Right kidney (tissue), 1 donor: Measurements from ENCODE around the gene ARL17B.
"Not testable (repeated sequence)": the region's sequence is repeated elsewhere in the genome, so short reads cannot be mapped to it uniquely, and the experiment has no call there.

ENCODE experiments used
- DNase-seq: peaks from one replicate; pipeline ENCODE4 v3.0.0-alpha.2; 2016

ARL17B gene

DNA sequence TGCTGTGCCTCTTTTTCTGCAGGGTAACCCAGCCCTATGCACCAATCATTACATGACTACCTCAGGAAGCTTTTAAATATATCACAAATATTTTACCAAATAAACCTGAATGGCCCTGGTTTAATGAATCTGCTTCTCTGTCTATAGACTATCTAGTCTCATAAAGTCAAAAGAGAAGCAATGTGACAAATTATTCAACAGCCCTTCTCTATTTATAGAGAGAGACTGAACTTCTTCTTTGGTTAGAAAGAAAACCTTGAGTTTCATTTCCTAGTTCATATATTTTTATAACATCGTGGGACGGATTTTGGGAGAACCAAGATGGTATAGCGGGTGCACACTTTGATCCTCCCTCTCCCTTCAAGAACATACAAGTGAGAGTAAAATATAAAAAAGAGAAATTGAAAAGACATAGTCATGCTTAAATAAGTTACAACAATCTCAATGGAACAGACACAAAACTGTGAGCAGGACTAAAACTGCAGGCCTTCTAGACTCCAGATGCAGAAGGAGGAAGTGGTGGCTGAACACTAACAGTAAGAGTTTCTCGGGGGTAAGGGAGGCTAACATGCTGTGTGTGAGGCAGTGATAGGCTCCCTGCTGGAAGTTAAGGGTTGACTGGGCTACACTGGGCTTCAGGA lies 70.5 kb downstream of the ARL17B start:
- not testable (repeated sequence) for DNase-seq

DNA sequence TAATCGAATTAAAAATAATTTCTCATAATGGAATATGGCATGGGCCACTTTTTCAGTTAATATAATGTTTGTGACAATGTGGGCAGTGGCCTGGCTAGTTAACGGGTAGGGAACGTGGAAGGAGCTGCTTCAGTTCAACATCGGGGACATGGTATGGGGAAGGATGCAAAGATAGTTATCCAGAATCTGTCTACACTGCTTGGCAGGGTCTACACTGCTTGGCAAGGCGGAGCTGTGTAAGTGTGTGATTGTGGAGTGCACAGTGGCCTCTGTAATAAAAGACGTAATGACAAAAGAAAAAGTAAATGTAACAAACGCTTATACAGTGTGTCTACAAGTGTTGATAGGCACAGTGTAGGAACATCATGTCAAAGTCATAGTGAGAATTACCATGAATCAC lies 74.0 kb downstream of the ARL17B start:
- DNase-seq, result not testable (repeated sequence)

DNA sequence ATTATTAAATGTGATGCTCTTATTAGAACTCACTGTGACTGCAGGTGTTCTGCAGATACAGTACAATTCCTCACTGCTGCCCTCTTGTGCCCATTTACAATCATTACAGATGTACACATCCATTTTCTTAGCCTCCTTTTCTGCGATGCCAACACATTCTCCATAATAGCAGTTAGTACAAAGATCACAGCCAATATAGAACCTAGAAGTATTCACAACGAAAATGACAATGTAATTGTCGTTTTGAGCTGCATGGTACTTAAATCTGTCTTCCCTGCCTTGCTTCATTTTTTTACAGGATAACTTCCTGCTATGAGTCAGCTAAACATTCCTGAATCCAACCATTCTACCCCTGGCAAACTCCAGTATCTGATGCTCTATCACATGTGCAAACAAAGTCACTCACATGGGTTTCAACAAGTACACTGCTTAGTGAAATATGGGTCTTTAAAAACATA lies 74.8 kb downstream of the ARL17B start:
- peak; percentile 26 for DNase-seq

DNA sequence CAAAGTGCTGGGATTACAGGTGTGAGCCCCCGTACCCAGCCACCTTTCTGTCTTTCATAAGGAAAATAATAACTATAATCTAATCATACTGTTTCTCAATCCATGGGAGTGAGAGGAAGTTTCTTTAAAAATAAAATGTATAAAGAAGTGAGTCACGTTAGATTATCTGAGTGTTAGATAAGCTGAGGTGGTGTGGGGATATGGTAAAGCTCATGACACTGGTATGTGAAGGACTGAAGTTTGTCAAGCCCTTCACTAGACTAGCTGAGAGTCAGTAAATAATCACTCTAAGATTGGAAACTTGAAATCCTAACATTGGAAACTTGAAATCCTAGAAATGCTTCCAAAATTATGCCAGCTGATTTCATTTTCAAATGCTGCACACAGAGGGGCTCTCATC lies 76.1 kb downstream of the ARL17B start:
- DNase-seq, result not testable (repeated sequence)

DNA sequence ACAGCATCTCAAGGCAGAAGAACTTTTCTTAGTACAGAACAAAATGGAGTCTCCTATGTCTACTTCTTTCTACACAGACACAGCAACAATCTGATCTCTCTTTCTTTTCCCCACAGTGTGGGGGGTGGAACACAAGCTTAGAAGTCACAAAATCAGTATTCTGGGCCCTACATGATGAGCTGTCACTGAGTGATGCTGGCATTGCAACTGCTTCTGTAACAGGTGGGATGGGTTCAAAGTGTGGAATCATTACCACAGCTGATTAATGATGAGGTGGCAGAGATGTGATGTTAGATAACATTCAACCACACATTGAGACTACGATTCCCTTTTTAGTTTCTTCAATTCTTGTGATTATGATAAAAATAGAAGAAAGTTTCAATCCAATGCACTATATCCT lies 77.1 kb downstream of the ARL17B start:
- not testable (repeated sequence) for DNase-seq

DNA sequence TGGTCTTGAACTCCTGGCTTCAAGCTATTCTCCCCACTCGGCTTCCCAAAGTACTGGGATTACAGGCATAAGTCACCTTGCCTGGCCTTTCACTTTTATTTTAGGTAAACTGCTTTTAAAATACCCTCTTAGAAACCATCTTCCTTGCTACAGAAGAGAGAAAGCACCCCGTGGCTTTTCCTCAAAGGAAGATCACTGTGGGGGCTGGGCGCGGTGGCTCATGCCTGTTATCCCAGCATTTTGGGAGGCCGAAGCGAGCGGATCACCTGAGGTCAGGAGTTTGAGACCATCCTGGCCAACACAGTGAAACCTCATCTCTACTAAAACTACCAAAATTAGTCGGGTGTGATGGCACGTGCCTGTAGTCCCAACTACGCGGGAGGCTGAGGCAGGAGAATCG lies 78.9 kb downstream of the ARL17B start:
- DNase-seq, result not testable (repeated sequence)

DNA sequence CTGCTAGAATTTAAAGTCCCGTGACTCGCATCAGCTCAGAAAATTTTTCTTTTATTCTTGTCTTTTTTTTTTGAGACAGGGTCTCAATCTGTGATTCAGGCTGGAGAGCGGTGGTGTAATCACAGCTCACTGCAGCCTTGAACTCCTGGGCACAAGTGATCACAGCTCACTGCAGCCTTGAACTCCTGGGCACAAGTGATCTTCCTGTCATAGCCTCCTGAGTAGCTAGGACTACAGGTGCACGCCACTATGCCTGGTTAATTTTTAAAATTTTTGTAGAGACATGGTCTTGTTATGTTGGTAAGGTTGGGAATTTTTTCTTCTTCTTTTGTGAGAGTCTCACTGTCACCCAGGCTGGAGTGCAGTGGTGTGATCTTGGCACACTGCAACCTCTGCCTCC lies 80.2 kb downstream of the ARL17B start:
- DNase-seq, result not testable (repeated sequence)

DNA sequence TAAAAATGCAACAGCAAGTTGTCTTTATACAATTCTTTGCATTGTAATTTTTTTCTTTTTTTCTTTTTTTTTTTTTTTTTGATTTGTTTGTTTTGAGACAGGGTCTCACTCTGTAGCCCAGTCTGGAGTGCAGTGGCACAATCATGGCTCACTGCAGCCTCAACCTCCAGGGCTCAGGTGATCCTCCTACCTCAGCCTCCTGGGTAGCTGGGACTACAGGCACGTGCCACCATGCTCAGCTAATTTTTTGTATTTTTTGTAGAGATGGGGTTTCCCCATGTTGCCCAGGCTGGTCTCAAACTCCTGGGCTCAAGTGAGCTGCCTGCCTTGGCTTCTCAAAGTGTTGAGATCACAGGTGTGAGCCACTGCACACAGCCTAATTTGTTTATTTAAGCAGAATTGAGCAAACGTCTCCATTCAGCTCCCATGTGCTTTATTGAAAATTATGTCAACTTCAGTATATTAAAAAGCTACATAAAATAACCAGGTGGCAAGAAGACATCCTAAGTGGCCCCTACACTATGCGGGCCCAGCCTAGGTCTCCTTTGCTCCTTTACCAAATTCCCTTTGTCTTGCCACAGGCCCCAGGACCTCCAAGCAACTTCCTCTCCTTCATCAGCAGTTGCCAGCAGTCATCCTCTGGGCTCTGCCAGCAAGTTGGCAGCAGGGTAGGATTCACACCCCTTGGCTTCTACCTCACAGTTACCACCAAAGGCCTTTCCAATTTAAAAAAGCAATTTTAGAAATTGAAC lies 84.7 kb downstream of the ARL17B start:
- not testable (repeated sequence) for DNase-seq

DNA sequence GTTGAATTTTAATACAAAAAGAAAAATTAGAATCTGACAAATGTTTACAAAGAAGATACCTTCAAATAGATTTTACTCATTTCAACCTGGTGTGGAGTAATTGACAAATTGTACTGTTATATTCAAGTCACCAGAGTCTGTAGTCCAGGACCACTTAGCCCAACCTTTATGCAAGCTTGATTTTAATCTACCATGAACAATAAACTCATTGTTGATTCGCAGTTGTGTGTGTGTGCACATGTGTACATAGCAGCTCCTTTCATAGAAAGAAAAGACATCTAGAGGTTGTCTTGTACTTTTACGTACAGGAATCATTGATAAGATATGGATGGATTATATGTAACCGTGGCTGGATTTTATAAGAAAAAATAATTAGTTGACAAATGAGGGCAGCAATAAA lies 87.3 kb downstream of the ARL17B start:
- no peak for DNase-seq

DNA sequence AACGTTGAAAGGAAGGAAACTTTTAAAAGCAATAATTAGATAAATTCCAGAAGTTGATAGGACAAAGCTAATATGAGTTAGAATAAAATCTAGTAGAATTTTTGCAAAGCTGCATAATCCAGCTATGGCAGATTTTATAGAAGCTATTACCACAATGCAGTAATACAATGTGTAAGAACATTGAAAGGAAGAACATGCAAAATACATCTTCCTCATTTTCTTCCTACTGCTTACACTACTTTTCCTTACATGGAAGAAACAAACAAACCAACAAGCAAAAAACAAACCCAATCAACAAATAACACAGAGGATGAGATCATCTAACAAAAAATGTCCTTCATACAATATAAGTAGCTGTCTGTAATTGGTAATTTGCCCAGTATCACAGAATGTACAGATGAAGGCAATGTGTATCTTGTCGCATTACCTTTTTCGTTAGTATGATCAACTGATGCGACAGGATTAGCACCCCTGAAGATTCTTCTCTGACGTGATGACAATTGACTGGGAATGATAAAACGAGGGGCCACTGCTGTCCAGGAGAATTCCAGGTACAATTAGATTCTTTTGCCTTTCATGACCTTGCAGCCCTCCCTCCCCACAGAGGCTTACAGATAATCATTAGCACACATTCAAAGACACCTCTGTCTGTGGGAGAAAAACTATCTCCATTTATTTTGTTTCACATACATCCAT lies 87.9 kb downstream of the ARL17B start:
- no peak for DNase-seq

DNA sequence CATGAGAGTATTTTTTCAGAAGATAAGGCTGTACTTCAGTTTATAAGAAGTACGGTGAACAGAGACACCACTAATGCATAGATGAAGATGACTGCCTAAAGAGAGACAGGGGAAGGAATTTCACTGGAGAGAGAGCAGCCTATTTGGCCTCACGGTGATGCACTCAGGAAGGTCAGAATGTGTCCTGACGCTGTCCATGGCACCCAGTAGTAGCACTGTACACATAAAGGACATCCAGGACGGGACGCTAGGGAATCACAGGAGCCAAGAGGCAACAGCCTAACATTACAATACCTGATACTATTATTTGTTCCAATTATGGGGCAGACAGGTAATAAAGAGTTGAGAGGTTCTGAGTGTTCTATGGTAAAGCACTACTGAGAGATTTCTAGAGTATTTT lies 91.5 kb downstream of the ARL17B start:
- DNase-seq, result no peak

DNA sequence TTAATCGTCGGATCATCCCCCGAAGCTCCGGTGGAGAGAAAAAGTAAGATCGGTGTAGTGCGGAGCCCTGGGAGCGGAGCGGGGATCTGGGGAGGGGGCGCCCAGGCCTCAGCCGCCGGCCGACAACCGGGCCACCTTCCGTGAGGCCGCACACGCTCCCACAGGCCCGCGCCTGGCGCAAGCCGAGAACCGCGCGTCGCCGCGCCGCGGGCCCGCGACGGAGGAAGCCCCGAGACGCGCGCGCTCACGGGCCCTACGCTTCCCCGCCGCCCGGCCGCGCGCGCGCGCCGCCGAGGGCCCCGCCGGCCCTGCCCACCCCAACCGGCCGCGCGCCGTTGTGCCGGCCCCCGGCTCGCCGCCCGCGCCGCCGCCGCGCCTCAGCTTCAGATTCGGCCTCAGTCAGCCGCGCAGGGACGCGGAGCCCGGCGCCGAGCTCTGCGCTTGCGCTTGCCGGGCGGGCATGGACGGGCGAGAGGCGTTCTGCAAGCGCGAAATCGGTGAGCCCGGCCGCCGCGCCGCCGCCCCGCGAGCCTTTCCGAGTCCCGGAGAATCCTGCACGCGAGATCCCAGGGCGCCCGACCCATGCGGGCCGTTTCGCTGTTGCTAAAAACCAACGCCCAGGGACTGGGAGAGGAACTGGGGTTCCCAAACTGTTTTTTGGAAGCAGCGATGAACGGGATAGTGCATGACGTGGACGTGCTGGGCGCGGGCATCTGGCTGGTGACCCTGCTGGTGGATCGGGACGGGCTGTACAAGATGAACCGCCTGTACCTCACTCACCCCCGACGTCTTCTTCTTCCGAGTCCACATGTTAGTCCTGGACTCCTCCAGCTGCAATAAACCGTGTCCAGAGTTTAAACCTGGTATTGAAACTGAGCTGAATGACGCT lies 94.7 kb downstream of the ARL17B start:
- peak; percentile 95 for DNase-seq

DNA sequence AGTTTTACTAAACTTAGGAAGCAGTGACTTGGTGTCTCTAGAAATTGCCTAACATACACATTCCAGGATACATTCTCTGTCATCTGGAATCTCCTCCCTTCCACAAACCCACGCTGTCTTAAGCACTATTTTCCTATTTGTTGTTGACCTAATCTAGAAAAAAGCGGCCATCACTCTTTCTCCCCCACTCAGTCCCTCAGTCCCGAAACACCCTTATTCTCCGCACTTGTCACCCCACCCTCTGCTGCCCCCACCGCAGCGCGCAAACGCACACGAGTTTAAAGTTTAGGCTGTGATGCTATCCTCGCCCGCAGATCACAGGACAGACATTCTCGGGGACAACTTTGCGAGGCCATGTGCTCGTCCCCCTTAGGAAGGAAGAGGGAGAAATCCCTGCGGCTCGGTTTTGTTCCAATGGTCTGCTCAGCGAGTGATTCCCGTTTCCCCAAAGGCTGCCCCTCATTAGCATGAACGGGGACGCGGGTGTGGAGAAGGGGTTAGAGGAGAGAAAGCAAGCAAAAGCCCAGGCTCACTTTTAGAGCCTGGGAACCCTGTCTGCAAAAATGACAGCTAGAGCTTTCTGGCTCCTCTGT lies 95.4 kb downstream of the ARL17B start:
- DNase-seq, result not testable (repeated sequence)

DNA sequence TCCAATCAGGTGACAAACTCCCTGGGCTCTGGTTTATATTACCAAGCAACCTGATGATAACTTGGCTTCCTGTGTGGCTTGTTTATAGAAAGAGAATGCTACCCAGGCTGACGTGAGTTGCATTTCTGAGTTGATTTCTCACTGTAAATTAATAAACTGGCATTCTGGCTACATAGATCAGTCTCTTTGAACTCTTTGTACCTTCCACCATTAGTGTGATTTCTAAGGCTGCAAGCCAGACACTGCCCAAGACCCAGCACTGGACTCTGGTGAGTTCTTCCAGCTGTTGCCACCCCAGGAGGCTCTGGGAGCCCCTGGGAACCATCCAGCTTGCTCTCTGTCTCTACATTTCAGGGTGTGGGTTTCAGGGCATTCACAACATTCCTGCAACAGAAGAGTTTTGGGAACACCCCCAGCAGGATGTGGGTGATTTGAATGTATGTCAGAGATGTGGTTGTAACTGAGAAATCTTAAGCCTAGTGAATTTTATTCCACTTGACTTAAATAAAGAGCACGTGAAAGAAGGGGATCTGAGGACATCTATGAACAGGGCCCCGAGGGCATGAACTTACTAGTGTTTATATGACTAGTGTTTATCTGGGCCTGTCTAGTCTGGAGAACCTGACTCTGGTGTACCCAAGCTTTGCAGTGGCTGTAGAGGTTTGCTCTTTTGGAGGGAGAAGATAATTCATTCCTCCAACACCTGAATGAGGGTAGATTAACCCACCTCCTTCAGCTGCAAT lies 96.9 kb downstream of the ARL17B start:
- DNase-seq, result no peak

DNA sequence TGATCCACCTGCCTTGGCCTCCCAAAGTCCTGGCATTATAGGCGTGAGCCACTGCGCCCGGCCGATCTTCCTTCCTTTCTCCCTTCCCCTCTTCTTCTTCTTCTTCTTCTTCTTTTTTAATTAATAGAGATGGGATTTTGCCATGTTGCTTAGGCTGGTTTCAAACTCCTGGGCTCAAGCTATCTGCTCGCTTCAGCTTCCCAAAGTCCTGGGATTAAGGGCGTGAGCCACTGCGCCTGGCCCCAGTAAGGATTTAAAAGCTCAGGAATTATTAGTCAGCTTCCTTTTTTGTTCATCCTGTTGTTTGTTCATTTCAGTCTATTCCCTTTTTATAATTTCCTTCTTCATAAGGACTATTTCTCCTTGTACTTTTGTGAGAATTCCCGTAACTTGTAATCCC lies 99.3 kb downstream of the ARL17B start:
- no peak for DNase-seq

DNA sequence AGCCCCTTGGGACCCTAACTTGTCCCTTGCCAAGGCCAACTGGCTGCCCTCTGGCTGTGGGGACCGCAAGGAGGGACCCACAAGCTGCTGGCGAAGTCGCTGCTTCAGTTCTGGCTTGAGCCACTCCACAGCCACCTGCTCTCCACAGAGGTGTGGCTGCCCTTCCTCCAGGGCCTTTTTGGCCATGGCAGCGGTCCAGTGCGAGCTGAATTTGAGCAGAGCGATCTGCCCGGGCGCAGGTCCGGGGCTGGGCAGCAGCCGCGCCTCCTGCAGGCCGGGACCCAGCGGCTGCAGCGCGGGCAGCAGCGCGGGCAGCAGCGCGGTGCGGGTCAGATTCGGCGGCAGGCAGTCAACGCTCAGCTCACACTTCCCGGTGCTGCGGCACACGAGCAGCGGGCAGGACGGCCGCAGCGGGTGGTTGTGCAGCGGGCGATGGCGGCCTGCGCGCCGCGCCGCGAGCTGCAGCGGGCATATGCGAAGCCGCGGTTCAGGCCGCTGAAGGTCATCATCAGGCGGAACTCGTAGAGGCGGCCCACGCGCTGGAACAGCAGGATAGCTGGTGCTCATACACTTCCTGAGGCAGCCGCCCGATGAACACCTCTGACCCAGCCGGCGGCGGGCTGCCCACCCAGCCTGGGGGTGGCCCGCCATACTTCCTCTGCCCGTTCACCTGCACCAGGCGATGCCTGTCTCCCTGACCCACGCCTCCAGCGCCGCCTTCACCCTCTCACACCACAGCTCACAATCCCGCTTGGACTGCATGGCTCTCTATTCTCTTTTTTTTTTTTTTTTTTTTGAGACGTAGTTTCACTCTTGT lies 101.5 kb downstream of the ARL17B start:
- peak; percentile 63 for DNase-seq

DNA sequence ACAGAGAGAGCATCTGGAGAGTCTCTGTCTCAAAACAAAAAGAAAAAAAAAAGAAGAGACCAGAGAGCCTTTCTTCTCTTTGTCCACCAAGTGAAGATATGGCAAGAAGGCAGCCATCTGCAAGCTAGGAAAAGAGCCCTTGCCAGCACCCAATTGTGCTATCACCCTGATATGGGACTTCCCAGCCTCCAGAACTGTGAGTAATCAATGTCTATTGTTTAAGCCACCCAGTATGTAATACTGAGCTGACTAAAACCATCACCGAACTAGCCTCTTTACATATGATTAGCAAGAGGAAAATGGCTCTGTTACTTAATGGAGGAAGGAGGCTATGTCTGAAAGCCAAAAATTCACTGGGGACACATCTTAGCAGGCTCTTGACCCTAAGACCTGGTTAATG lies 105.2 kb downstream of the ARL17B start:
- not testable (repeated sequence) for DNase-seq

DNA sequence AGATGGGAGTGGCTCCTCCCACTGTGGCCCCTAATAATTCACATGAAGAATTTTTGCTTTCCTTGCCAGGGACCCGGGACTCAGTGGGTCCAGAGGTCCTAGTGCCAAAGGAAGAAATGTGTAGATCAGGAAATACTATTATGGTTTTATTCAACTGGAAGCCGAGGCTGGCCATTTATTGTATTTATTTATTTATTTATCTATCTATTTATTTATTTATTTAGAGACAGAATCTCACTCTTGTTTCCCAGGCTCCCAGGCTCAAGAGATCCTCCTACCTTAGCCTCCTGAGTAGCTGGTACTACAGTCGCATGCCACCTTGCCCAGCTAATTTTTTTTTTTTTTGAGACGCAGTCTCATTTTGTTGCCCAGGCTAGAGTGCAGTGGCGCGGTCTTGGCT lies 107.4 kb downstream of the ARL17B start:
- DNase-seq, result not testable (repeated sequence)

DNA sequence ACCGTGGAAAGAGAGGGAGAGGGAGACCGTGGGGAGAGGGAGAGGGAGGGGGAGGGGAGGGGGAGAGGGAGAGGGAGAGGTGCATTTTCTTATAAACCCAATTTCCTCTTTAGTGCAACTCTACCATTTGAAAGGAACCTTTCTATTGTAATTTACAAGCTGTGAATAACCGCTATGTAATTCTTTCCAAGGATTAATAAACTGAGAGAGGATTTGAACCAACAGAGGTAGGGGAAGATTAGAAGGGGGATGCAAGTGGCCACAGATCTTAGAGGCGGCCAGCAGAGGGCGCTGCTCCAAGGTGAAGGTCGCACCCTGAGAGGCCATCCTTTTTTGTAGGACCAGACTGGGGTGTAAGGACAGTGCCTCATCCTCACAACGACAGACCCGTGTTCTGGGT lies 107.8 kb downstream of the ARL17B start:
- not testable (repeated sequence) for DNase-seq

DNA sequence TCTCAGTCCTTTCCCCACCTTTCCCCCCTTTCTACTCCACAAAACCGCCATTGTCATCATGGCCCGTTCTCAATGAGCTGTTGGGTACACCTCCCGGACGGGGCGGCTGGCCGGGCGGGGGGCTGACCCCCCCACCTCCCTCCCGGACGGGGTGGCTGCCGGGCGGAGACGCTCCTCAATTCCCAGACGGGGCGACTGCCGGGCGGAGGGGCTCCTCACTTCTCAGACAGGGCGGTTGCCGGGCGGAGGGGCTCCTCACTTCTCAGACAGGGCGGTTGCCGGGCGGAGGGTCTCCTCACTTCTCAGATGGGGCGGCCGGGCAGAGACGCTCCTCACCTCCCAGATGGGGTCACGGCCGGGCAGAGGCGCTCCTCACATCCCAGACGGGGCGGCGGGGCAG lies 108.8 kb downstream of the ARL17B start:
- not testable (repeated sequence) for DNase-seq
